ENCODE data around the gene ZMYND19. TPM values are rescaled to one million over a fixed set of nuclear protein-coding genes. Genes with fewer than 3 reads are reported as not detected.
"Not testable (repeated sequence)": the region's sequence is repeated elsewhere in the genome, so short reads cannot be mapped to it uniquely, and the experiment has no call there.

ZMYND19 gene
- total RNA-seq, 1 donor from 2014 or later = 31.4 TPM

GRCh38 chr9:137626464-137626863, 36.2 kb upstream of the ZMYND19 start:
- H3K27ac Mint-ChIP-seq (ENCODE audit: unreplicated experiment) = no peak overlapping the region
- no peaks in the 10 kb centered on the region for H3K27me3 Mint-ChIP-seq (ENCODE audit: unreplicated experiment)
- DNase-seq (ENCODE audit: extremely low spot score, unreplicated experiment) = no peak
- H3K36me3 Mint-ChIP-seq (ENCODE audit: unreplicated experiment) = peaks cover 6% of the 10 kb centered on the region
- no peaks in the 10 kb centered on the region for H3K9me3 Mint-ChIP-seq (ENCODE audit: unreplicated experiment)
- no peak for TF ChIP-seq CTCF (IDR thresholded peaks at IDR 0.05)
- peaks cover 23% of the 10 kb centered on the region for H3K4me1 Mint-ChIP-seq (ENCODE audit: unreplicated experiment)
- H3K4me3 Mint-ChIP-seq (ENCODE audit: unreplicated experiment) = no peak overlapping the region

- not testable (repeated sequence) for H3K36me3 Mint-ChIP-seq (ENCODE audit: unreplicated experiment); H3K27ac Mint-ChIP-seq (ENCODE audit: unreplicated experiment)
These were observed 31.9 kb upstream of the ZMYND19 start for GRCh38 chr9:137622211-137622610.

GRCh38 chr9:137621131-137621757, 30.9 kb upstream of the ZMYND19 start:
- DNase-seq (ENCODE audit: extremely low spot score, unreplicated experiment) = no peak
- Mint-ChIP-seq H3K27me3 (ENCODE audit: unreplicated experiment) (no peaks in the 10 kb centered on the region), H3K27ac (ENCODE audit: unreplicated experiment) (peak overlapping the region; percentile 57), H3K4me3 (ENCODE audit: unreplicated experiment) (peak overlapping the region; percentile 38), H3K36me3 (ENCODE audit: unreplicated experiment) (peaks cover 4% of the 10 kb centered on the region), H3K9me3 (ENCODE audit: unreplicated experiment) (no peaks in the 10 kb centered on the region), H3K4me1 (ENCODE audit: unreplicated experiment) (peaks cover 42% of the 10 kb centered on the region)
- peak; percentile 46 for TF ChIP-seq CTCF (IDR thresholded peaks at IDR 0.05)

More at GRCh38 chr9:137622211-137622610, 31.9 kb upstream of the ZMYND19 start:
- H3K27me3 Mint-ChIP-seq (ENCODE audit: unreplicated experiment); DNase-seq (ENCODE audit: extremely low spot score, unreplicated experiment); H3K4me3 Mint-ChIP-seq (ENCODE audit: unreplicated experiment); H3K9me3 Mint-ChIP-seq (ENCODE audit: unreplicated experiment): not testable (repeated sequence)
- peaks cover 39% of the 10 kb centered on the region for H3K4me1 Mint-ChIP-seq (ENCODE audit: unreplicated experiment)

- H3K36me3 Mint-ChIP-seq (ENCODE audit: unreplicated experiment) = peaks cover 4% of the 10 kb centered on the region
- peaks cover 42% of the 10 kb centered on the region for H3K4me1 Mint-ChIP-seq (ENCODE audit: unreplicated experiment)
- no peaks in the 10 kb centered on the region for H3K27me3 Mint-ChIP-seq (ENCODE audit: unreplicated experiment)
- H3K4me3 Mint-ChIP-seq (ENCODE audit: unreplicated experiment) = peak overlapping the region; percentile 10
- DNase-seq (ENCODE audit: extremely low spot score, unreplicated experiment) = no peak
- no peak for TF ChIP-seq CTCF (IDR thresholded peaks at IDR 0.05)
- H3K9me3 Mint-ChIP-seq (ENCODE audit: unreplicated experiment) = no peaks in the 10 kb centered on the region
- H3K27ac Mint-ChIP-seq (ENCODE audit: unreplicated experiment) = no peak overlapping the region
These were observed 30.3 kb upstream of the ZMYND19 start for GRCh38 chr9:137620581-137620980.

GRCh38 chr9:137620048-137620405, 29.7 kb upstream of the ZMYND19 start:
- H3K9me3 Mint-ChIP-seq (ENCODE audit: unreplicated experiment) = no peaks in the 10 kb centered on the region
- H3K36me3 Mint-ChIP-seq (ENCODE audit: unreplicated experiment) = peaks cover 2% of the 10 kb centered on the region
- peak overlapping the region; percentile 94 for H3K27ac Mint-ChIP-seq (ENCODE audit: unreplicated experiment)
- no peaks in the 10 kb centered on the region for H3K27me3 Mint-ChIP-seq (ENCODE audit: unreplicated experiment)
- peak overlapping the region; percentile 86 for H3K4me3 Mint-ChIP-seq (ENCODE audit: unreplicated experiment)
- H3K4me1 Mint-ChIP-seq (ENCODE audit: unreplicated experiment) = peaks cover 42% of the 10 kb centered on the region
- DNase-seq (ENCODE audit: extremely low spot score, unreplicated experiment) = no peak
- no peak for TF ChIP-seq CTCF (IDR thresholded peaks at IDR 0.05)
